GM18861 (cell line): ENCODE data around the gene HNRNPA1.
"Not testable (repeated sequence)": the region's sequence is repeated elsewhere in the genome, so short reads cannot be mapped to it uniquely, and the experiment has no call there.

ENCODE experiments used
- ATAC-seq: cut with Tn5 transposase; IDR thresholded peaks from one replicate; pipeline ENCODE4 v1.9.1; 2021; ENCODE audit not compliant: unreplicated experiment

Gene HNRNPA1

DNA sequence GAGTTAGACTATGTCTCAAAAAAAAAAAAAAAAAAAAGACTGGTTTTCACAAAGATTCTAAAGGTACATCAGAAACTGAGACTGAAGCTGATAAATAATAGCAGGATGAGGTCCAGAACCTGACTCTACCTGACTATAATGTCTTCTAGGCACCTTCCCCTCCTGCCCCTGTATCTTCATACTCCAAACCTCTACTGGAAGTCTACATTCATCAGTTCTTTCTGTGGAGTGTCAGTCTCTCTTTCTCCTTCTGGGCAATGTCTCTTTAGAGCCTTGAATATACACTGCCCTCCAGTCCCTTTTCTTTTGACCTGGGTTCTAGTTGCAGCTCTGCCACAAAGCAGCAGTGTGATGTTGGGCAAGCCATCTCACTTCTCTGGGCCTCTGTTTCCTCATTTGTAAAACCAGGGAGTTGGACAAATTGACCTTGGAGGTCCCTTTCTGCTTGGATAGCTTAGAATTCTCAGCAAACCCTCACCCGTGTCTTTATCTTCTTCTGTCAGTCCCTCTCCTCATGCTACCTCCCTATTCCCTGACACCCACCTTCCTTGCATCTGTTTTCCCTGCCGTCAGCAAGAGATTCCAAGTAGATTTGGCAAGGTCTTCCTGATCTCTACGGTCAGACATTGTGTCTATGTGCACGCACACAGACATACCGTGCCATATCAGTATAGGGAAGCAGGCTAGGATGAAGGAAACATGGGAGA lies 16.0 kb downstream of the HNRNPA1 start:
- no peak for ATAC-seq

DNA sequence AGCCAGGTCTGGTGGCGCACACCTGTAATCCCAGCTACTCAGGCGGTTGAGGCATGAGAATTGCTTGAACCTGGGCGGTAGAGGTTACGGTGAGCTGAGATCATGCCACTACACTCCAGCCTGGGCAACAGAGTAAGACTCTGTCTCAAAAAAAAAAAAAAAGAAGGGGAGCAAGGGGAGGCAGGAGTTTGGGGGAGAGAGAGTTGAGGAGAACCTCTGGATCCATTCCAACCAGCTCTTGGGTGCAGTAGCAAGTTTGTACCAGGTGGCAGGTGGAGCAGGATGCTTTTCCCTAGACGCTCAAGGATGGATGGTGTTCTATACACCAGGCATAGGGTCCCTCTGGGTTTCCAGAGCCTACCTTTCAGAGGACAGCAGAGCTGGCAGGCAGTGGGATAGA lies 18.4 kb downstream of the HNRNPA1 start:
- no peak for ATAC-seq

DNA sequence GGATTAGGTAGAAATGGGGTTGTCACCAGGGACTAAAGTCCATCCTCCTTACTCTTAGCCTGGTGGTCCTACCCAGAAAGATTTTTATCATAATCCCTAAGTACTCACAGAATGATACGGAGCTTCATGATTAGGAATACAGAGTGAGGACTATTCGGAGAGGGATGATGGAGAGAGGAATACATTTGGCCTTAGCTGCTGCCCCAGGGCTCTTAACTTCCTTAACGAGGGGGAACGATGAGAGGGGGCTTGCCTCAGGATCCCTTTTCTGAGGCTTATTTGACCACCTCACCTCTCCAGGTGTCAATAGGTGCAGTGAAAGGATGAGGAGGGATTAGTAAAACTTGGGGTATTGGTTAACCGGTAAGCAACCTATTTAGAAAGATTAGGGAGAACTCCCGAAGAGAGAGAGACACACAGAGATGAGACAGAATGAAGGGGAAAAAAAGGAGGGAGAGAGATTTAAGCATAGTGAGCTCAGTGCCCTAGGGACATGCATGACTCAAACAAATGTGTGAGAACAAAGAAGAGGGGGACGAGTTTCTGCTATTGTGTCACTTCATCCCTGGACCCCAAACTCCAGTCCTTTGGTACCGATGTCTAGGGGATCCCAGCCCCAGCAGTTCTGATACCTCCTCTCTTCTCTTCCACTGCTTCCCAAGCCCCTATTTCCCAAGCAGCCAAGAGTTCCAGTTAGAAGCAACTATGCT lies 19.1 kb downstream of the HNRNPA1 start:
- ATAC-seq, result no peak

DNA sequence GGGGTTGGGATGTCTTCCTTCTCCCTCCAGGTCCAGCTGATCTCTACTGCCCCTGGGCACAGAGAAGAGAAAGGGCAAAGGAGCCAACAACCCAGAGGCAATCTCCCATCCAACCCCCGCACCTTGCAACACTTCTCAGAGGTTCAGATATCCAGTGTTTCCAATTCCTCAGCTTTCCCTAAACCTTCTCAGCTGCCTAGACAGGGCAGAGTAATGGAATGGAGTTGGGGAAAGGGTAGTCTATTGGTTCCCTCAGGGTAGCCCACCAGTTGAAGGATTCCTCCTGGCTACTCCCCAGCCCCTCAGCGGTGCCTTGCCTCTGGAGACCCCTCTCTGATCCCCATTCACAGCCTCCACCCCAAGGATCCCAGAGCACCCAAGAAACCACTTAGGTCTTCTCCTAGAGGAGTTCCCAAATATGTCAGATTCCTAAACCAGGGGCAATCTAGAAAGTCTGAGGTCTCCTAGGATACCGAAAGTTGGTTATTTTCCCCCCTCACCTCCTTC lies 19.8 kb downstream of the HNRNPA1 start:
- no peak for ATAC-seq

DNA sequence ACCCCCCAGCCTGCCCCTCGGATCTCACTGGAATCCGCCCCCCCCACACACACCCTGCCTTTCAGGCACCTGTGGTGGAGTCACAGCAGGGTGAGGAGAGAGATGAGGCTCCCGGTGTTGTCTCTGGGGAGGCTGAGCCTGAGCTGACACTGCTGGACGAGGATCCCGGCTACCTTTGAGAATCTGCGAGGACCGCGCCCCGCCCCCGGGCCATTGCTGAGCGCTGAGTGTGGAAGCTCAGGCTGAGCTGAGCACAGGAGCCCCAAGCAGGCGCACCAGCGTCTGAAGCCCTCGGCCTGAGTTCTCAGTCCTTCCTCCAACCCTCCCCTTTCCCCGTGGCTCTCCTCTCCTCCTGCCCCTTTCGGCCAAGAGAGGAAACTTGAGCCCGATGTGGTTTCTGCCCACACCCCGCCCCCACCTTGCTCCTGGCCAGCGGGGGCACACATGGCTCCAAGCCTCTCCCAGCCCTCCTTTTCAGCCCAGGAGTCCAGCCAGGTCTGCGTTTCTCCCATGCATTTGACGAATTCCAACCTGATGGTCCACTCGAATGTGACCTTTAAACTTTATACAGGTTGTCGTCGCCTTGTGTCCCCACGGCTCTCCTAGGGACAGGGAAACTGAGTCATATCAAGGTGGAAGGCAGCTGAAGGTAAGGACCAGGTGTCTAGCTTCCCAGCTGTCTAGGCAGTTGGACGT lies 20.4 kb downstream of the HNRNPA1 start, which contains the start of gene NFE2:
NFE2 (minus strand) TSS at position 284 of the 696 bp plus-strand sequence. CDS start 5,767 bp downstream, outside the sequence.
- no peak for ATAC-seq

DNA sequence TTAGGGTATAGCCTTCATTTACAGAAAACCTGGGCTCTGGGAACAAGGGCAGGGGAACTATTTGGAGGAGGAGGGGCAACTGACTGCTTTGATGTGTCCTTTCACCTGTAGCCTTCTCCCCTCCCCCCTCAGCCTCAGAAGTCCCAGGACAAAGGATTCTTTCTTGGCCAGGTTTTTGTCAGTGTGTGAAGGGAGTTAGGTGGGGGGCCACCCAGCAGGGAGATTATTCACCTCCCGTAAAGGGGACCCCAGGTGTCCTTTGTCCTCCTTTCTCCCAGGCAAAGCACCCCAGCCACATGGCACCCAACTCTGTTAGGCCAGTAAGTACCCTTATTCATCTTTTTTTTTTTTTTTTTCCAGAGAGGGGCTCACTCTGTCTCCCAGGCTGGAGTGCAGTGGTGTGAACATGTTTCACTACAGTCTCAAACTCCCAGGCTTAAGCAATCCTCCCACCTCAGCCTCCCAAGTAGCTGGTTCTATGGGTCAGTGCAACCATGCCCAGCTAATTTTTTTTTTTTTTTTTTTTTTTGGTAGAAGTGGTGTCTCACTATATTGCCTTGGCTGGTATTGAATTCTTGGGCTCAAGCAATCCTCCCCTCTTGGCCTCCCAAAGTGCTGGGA lies 21.0 kb downstream of the HNRNPA1 start:
- no peak for ATAC-seq

DNA sequence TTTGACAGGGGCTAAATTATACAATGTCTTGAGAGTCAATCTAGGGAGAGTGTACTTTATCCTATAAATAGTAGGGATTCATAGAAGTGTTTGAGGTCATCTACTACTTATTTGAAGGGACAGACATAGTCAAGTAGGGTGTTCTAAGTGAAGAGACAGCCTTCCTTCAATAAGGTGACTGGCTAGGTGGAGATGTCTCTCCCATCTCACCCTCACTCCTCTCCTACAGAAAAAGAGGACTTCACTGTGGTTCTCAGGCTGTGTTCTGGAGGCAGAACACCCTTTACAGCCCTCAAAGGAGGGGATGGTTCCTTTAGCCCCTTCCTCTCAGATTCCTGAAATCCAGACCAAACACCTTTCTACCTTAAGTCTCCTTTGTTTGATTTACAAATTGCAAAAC lies 23.1 kb downstream of the HNRNPA1 start:
- no peak for ATAC-seq

DNA sequence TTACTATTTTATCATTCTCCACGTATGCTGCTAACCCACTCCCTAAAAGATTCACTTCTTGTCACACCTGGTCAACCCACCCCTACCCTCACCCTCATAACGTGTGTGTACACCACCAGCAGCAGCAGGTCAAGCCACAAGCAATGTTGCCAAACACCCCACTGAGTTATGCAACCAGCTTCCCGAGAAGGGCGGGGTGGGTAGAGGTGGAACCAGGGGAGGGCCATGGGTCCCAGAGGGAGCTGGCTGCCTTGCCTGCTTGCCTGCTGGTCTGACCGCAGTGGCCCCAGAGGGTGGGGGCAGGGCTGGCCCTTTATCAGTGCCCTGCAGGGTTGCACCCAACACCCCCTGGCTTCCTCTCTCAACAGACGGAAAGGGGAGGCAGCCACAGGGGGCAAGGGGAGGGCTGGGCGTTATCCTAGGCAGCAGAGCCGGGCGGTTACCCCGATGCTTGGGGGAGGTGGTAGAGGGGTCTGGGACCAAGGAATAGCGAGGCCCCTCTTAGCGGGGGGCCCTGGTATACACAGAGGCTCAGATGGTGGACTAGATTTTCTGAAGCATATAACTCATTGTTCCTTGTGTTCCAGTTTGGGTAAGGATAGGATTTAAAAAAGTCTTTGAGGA lies 23.8 kb downstream of the HNRNPA1 start:
- ATAC-seq, result no peak

DNA sequence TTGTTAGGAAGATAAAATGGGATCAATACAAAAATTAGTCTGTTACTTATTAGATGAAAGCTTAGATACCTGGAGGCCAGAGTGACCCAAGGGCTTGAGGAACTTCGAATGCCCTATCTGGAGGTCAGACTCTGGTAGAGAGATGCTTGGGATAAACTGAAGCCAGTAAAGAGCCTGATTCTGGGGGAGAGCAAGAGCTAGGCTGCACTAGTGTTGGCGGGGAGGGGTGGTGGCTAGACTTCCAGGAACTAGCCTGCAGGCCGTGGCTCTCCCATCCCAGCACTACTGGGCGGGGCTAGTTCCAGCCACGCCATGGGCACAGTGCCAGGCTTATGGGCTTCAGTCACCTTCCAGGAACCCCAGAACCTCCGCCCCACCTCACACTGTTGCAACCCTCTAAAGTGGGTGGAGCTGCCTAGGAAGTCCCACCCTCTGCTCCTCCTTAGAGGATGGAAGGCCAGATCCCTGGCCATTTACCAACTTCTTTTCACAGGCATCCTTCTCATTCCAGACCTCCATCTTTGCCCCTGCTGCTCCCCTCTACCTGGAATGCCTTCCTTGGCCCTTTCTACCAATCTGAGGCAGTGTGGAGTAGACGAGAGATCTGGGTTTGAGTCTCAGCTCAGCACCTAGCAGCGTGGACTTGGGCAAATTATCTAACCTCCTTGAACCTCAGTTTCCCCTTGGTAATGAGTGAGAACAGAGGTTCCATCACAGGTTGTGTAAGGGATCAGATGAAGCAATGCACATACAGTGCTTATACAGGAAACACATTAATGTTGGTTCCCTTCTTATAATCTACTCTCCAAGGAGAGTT lies 26.6 kb downstream of the HNRNPA1 start:
- no peak for ATAC-seq

DNA sequence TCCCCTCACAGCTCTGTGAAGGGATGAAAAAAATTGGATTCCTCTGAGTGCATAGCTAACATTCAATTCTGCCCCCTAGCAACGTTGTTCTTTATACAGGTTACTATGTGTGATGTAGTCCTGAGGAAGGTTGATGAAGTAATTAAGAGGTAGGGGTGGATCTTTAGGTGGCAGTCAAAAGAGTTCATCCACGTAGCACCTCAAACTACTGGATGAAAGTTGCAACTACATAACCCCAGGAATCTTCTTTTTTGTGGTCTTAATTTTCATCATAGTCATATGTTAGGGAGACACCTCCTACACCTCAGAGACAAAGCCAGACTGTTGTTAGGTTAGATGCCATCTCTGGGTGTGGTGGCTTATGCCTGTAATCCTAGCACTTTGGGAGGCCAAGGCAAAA lies 30.5 kb downstream of the HNRNPA1 start:
- ATAC-seq, result no peak

DNA sequence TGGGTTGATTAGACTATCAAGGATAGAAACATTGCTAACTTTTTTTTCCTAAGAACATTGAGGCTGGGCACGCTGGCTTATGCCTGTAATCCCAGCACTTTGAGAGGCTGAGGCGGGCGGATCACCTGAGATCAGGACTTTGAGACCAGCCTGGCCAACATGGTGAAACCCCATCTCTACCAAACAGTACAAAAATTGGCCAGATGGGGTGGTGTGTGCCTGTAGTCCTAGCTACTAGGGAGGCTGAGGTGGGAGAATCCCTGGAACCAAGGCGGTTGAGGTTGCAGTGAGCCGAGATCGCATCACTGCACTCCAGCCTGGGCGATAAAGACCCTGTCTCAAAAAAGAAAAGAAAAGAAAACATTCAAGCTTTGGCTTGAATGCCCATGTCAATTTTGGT lies 31.8 kb downstream of the HNRNPA1 start:
- not testable (repeated sequence) for ATAC-seq

DNA sequence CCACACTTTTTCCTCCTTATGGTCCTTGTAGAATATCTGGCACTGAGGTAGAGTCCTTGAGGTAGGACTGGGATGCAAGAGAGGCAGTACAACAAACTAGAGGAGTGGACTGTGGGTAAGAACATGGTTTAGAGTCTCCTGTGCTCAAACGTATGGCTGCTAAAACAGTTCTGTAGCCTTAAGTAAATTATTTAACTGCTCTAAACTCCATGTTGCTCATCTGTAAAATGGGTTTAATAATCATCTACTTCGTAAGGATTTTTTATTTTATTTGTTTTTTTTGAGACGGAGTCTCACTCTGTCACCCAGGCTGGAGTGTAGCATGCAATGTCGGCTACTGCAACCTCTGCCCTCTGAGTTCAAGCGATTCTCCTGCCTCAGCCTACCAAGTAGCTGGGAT lies 40.8 kb downstream of the HNRNPA1 start:
- ATAC-seq, result no peak

DNA sequence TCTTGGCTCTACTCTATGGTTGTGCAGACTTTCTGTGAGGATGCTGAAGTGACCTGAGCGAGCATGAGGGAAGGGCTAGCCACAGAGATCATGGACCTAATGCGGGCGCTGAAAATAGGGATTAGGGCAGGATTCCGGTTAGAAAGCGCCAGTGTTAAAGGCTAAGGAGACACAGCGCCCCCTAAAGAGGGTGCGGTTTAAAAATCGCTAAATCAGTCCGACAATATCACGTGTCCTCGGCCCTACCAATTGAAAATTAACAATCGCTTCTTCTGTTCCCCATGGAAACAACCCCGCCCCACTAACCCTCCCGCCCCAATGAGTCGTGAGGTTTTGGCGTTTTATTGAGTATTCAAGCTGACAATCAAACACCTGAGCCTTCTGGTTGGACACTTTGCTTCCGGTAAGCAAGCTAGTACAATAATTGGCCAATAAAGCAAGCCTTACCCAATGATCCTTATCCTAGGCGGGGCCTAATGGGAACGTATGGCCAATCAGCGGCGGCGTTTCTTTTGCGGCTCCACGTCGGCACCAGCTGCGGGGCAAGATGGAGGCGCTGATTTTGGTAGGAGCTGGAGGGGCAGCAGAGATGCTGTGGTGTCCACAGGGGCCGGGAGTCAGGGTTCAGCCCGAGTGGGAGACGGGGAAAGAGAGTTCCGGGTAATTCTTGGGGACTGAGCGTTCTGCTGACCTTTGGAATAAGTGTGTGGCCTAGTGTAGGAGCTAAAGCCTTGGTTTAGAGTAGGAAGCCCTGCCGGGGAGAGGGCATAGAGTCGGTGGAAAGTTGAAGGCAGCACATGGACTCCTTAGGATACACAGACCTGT lies 44.3 kb downstream of the HNRNPA1 start, which contains the start of gene COPZ1:
COPZ1 (plus strand) TSS at position 515 of the 825 bp plus-strand sequence; CDS start at position 548, 33 bp downstream.
- ATAC-seq, result peak; percentile 98

DNA sequence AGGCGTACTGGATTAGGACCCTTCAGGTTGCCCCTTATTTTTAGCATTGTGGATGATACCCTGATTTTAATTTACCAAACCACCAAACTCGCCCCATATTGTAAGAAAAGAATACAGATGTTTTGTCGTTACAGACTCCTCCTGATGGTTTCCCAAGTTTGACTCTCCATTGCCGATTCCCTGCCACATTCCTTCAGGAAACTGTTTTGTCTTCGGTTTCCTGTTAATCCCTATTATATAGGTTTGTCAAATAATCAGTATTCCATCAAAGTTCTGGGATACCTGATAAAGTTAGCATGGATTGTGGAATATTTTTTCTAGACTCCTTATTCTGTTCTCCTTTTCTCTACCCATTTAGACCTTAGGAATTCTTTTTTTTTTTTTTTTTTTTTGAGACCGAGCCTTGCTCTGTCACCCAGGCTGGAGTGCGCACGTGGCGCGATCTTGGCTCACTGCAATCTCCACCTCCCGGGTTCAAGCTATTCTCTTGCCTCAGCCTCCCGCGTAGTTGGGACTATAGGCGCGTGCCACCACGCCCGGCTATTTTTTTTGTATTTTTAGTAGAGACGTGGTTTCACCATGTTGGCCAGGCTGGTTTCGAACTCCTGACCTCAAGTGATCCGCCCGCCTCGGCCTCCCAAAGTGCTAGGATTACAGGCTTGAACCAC lies 45.0 kb downstream of the HNRNPA1 start:
- not testable (repeated sequence) for ATAC-seq

DNA sequence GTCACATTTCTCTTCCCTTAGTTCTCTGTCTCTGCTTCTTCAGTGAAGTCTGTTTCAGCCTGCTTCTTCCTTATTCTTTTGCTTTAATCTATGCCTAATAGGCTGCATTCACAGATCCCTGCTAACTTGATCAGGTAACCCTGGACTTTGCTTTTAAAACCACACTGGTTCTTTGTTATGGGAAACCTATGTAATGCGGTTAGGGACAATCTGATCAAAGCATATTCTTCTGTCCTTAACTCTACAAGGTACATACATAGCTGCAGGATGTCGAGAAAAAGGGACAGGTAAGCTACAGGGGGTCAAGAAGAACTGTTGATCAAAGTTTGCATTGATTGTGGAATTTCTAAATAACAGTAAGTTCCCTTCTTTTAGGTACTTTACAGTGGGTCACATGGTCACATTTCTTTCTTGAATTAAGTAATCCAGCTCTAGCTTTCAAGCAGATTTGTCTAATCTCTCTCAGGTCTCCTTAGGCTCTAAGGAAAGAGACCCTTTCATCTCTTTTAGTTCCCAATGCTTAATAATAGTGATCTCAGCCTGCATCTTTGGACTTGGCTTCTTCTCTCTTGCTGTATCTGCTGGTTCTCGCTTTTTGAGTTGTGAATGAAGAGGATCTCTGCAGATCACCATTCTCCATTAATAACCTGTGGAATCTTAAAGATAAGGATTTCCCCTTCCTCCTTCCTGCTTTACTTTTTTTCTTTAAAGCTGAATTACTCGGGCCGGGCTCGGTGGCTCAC lies 48.2 kb downstream of the HNRNPA1 start:
- no peak for ATAC-seq

DNA sequence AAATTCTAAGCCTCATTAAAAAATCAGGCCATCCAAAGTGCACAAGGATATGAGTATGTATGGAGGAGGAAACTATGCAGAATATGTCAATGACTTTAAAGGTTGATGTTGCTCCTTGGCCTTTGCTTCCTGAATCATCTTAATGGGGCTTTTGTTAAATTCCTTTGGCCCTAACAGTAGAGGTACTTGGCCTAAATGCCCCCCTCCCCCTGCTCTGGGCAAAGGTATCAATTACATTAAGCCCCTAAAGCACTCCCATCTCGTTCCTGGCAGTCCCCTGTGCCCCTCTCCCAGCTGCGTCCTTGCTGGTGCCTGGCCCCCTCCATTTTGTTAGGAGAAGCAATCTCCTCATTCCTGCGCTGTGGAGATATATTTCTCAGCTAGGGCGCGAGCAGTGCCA lies 49.2 kb downstream of the HNRNPA1 start:
- ATAC-seq, result no peak

DNA sequence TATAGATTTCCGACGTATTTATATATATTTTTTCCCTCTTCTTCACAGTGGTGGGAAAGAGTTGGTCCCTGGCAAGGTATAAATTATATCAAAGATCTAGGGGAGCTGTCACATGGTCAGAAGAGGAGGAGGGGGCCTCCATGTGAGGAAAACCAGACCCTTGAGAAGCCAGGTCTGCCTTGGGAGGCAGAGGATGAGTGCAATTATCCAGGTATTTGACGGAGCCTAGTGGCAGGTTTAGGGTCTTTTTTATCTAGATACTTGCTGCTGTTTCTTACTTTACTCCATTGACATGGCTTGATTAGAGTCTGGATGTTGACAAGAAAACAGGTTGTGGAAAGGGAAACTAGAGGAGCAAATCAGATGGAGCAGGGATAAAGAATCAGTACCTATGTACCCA lies 49.9 kb downstream of the HNRNPA1 start:
- ATAC-seq, result no peak

DNA sequence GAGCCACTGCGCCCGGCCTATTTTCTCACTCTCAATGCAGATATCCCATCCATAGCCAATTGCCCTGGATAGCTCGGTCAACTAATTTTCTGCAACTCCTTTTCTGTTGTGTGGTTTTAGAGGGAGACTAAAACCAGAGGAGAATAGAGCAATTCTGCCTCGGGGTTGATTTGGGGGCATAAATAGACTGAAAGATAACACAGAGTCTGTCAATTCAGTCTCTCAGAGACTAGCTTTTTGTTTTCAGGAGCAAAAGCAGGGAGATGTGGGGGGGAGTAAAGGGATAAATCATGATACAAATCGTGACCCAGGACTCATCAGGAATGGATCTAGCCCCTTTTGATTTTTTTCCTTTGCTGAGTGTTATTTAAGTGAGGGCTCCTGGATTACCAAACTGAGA lies 50.9 kb downstream of the HNRNPA1 start:
- no peak for ATAC-seq
